C4-2B (cell line): ENCODE data around the gene ZNF414.

ENCODE experiments used
- ZFX ChIP-seq: fragments of 450-650 bp; IDR thresholded peaks from 2 replicates; pipeline ENCODE4 v1.6.1; 2017
- TF ChIP-seq, protein P1 (sequence below): fragments of 450-650 bp; conservative IDR thresholded peaks from 2 replicates; pipeline ENCODE4 v1.5.1; 2017; ENCODE audit warnings: mild to moderate bottlenecking

GRCh38 chr19:8529369-8530006, 15.5 kb upstream of the ZNF414 start:
- TF ChIP-seq, protein P1, sequence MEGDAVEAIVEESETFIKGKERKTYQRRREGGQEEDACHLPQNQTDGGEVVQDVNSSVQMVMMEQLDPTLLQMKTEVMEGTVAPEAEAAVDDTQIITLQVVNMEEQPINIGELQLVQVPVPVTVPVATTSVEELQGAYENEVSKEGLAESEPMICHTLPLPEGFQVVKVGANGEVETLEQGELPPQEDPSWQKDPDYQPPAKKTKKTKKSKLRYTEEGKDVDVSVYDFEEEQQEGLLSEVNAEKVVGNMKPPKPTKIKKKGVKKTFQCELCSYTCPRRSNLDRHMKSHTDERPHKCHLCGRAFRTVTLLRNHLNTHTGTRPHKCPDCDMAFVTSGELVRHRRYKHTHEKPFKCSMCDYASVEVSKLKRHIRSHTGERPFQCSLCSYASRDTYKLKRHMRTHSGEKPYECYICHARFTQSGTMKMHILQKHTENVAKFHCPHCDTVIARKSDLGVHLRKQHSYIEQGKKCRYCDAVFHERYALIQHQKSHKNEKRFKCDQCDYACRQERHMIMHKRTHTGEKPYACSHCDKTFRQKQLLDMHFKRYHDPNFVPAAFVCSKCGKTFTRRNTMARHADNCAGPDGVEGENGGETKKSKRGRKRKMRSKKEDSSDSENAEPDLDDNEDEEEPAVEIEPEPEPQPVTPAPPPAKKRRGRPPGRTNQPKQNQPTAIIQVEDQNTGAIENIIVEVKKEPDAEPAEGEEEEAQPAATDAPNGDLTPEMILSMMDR, result no peak
- no peak for TF ChIP-seq ZFX
